BLaER1 (cell line): ENCODE results near the gene DBNL.

Experiments used
- H3K27ac ChIP-seq: shearing (Covaris generic); formaldehyde crosslinking; 2 replicates; pipeline ENCODE4 v1.8.1; 2022
- H3K27me3 ChIP-seq: shearing (Covaris generic); formaldehyde crosslinking; 2 replicates; pipeline ENCODE4 v1.8.1; 2022
- H3K36me3 ChIP-seq: shearing (Covaris generic); formaldehyde crosslinking; 2 replicates; pipeline ENCODE4 v1.8.1; 2022
- H3K4me1 ChIP-seq: shearing (Covaris generic); formaldehyde crosslinking; 2 replicates; pipeline ENCODE4 v1.8.1; 2022
- H3K4me2 ChIP-seq: shearing (Covaris generic); formaldehyde crosslinking; 2 replicates; pipeline ENCODE4 v1.8.1; 2022
- H3K4me3 ChIP-seq: shearing (Covaris generic); formaldehyde crosslinking; 2 replicates; pipeline ENCODE4 v1.8.1; 2022
- H3K9ac ChIP-seq: shearing (Covaris generic); formaldehyde crosslinking; 2 replicates; pipeline ENCODE4 v1.8.1; 2022
- H3K9me3 ChIP-seq: shearing (Covaris generic); formaldehyde crosslinking; 2 replicates; pipeline ENCODE4 v1.8.1; 2022
- H4K20me1 ChIP-seq: shearing (Covaris generic); formaldehyde crosslinking; 2 replicates; pipeline ENCODE4 v1.8.1; 2022
- Cebpa-rat ChIP-seq: shearing (Covaris generic); IDR thresholded peaks from 2 replicates; pipeline ENCODE4 v1.8.1; 2022

The DBNL gene

DNA sequence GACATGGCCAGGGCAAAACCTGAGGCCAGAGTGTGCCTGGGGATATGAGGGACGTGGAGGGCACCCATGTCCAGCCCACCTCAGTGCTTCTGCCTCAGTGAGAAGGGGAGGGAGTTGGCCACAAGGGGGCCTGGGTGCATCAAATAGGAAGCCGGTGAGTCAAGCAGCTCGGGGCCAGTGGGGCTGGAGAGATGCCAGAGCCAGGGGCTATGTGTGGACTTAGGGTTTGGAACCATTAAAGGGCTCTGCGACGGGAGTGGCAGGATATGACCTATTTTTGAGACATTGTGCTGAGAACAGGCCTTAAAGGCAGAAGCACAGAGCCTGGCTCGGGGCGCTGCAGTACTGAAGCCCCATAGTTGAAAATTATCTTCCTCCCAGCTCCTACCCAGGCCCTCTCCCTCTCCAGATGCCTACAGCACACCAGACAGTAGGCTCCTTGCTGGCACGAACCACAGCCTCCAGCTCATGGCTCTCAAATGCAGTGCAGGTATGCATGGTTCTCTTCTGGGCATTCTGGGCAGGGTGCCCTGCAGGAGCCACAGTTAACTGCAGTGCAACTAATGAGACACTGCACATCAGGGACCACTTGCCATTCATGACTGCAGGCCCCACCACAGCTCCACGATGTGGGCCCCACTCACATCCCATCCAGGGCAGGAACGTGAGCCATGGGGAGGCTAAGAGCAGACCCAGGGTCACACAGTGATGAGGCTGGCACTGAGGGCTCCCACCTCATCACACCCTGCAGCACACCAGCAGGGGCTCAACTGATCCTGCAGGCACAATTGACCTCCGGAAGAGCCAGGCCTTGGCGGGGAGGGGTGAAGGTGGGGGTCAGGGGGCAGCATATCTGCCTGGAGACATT lies 28.1 kb downstream of the DBNL start:
- H3K36me3 ChIP-seq: peaks cover 63% of the 10 kb centered on the region
- H3K4me2 ChIP-seq: peak overlapping the region; percentile 90
- peak overlapping the region; percentile 73; the same call in 1 of the 2 replicates for H3K9ac ChIP-seq
- H4K20me1 ChIP-seq: no peaks in the 10 kb centered on the region; the same call in 1 of the 2 replicates
- no peaks in the 10 kb centered on the region for H3K27me3 ChIP-seq
- no peak for TF ChIP-seq Cebpa-rat
- peak overlapping the region; percentile 81 for H3K27ac ChIP-seq
- H3K4me3 ChIP-seq: no peak overlapping the region
- peaks cover 77% of the 10 kb centered on the region for H3K4me1 ChIP-seq
- H3K9me3 ChIP-seq: no peaks in the 10 kb centered on the region

DNA sequence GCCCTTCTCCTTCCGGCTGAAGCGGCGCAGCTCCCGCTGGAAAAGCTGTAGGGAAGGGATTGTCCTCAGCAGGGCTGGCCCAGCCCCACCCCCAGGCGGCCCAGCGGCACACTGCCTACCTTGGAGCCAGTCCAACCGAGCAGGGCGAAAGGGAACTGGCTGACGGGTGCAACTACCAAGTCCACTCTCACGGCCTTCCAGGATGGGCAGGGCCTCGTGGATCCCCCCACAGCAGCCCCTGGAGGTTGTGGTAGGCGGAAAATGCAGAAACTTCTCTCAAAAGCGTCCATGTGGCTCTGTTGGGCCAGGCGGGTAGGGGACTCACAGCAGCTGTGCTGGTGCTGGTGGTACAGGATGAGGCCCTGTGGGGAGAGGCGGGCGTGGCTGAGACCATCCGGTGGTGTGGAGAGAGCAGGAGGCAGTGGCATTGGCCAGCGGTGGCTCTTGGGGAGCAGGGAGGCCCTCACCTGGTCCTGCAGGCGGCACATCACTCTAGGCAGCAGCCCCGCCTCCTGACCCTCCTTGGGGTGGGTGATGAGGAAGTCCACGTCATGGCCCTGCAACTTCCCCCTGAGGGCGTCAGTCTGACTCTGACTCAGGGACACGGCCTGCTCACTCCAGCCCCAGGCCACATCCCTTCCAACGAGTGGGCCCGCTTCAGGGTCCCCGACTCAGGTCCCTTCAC lies 29.3 kb downstream of the DBNL start:
- no peaks in the 10 kb centered on the region for H3K9me3 ChIP-seq
- H3K27ac ChIP-seq: peak overlapping the region; percentile 81
- H3K27me3 ChIP-seq: no peaks in the 10 kb centered on the region
- TF ChIP-seq Cebpa-rat: no peak
- peaks cover 8% of the 10 kb centered on the region; the same call in 1 of the 2 replicates for H4K20me1 ChIP-seq
- peaks cover 89% of the 10 kb centered on the region for H3K4me1 ChIP-seq
- H3K4me2 ChIP-seq: peak overlapping the region; percentile 90
- peaks cover 75% of the 10 kb centered on the region for H3K36me3 ChIP-seq
- H3K4me3 ChIP-seq: peak overlapping the region; percentile 55
- peak overlapping the region; percentile 73 for H3K9ac ChIP-seq

DNA sequence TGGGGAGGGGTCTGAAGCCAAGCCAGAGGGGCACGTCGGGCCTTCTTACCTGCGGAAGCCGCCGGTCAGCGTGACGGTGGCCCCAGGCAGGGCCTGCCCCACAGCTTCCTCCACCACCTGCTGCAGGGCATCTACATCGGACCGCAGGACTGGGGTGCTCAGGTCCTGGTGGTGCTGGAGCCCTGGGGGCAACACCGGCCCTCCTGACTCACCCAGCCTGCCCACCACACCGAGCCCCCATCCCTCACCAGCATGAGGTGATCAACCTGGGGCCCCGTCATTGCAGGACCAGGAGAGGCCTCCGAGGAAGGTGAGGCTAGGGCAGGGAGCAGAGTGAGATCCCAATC lies 29.8 kb downstream of the DBNL start:
- Histone ChIP-seq H3K4me2 (peak overlapping the region; percentile 90), H3K36me3 (peaks cover 80% of the 10 kb centered on the region)

DNA sequence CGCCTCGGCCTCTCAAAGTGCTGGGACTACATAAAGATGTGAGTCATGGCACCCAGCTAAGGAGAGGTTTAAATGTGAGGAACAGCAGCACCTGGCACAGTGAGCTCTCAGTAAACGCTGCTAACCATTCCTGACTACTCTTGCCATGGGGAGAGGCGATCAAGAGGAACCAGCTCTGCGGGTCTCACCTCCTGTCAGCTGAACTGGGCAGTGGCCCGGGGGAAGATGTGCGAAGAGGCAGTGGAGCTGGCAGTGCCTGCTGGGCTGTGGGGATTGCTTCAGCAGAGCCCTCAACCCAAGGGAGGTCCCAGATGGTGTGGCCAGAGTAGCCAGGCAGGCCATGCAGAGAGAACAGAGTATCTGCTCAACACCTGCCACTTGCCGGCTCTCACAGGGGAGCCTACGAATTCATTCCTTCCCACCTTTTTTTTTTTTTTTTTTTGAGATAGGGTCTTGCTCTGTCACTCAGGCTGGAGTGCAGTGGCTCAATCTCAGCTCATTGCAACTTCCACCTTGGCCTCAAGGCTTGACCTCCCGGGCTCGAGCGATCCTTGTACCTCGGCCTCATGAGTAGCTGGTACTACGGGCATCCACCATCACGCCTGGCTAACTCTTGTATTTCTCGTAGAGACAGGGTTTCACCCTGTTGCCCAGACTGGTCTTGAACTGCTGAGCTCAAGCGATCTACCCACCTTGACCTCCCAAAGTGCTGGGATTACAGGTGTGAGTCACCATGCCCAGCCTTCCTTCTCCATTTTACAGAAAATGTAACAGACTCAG lies 31.0 kb downstream of the DBNL start:
- Histone ChIP-seq H3K9ac (no peak overlapping the region), H3K4me2 (peak overlapping the region; percentile 90), H3K9me3 (no peaks in the 10 kb centered on the region), H3K4me3 (no peak overlapping the region), H4K20me1 (peaks cover 13% of the 10 kb centered on the region; the same call in 1 of the 2 replicates), H3K36me3 (peaks cover 91% of the 10 kb centered on the region), H3K4me1 (peaks cover 100% of the 10 kb centered on the region), H3K27me3 (no peaks in the 10 kb centered on the region), H3K27ac (peak overlapping the region; percentile 81; the same call in 1 of the 2 replicates)
- no peak for TF ChIP-seq Cebpa-rat

More for the DNA sequence above, 29.8 kb downstream of the DBNL start:
- Histone ChIP-seq H3K27me3 (no peaks in the 10 kb centered on the region), H3K9me3 (no peaks in the 10 kb centered on the region), H4K20me1 (peaks cover 13% of the 10 kb centered on the region; the same call in 1 of the 2 replicates), H3K4me1 (peaks cover 94% of the 10 kb centered on the region), H3K4me3 (peak overlapping the region; percentile 55), H3K27ac (peak overlapping the region; percentile 81), H3K9ac (peak overlapping the region; percentile 73)
- TF ChIP-seq Cebpa-rat: no peak

DNA sequence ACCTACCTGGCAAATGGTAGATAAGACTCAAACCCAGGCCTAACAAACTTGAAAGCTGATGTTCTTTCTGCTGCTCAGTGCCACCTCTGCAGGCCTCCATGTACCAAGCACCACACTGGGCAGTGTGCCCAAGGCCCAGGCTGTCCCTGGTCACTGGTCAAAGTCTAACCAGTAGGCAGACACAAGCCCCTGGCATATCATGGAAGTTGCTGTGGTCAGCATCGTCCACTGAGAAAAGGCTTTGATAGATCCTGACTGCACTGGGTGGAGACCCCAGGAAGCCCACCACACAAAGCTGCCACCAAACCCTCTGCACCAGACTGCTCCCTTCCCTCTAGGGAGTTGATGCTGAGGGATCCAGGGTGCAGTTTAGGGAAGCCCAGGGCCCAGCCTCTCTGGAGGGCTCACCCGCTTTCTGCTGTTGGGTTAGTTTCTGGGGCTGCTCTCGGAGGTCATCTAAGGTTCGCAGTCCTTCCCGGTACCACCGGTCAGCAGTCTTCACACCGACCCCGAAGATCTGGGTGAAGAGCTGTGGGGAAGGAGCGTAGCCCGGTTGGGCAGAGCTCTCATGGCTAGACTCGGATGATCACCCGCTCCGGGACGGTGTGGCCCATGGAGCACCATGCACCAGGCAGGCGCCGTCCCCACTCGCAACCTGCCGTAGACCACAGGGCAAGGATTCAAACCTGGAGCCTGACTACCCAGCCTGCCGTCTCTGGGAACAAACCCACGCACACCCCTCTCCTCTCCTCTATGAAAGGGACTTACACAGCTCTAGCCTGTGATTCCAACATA lies 31.8 kb downstream of the DBNL start:
- peaks cover 13% of the 10 kb centered on the region; the same call in 1 of the 2 replicates for H4K20me1 ChIP-seq
- no peak overlapping the region for H3K4me3 ChIP-seq
- no peaks in the 10 kb centered on the region for H3K9me3 ChIP-seq
- H3K27ac ChIP-seq: peak overlapping the region; percentile 96; the same call in 1 of the 2 replicates
- TF ChIP-seq Cebpa-rat: no peak
- H3K36me3 ChIP-seq: peaks cover 93% of the 10 kb centered on the region
- peak overlapping the region; percentile 90; the same call in 1 of the 2 replicates for H3K4me2 ChIP-seq
- peak overlapping the region; percentile 95; the same call in 1 of the 2 replicates for H3K9ac ChIP-seq
- no peaks in the 10 kb centered on the region for H3K27me3 ChIP-seq
- H3K4me1 ChIP-seq: peaks cover 100% of the 10 kb centered on the region

DNA sequence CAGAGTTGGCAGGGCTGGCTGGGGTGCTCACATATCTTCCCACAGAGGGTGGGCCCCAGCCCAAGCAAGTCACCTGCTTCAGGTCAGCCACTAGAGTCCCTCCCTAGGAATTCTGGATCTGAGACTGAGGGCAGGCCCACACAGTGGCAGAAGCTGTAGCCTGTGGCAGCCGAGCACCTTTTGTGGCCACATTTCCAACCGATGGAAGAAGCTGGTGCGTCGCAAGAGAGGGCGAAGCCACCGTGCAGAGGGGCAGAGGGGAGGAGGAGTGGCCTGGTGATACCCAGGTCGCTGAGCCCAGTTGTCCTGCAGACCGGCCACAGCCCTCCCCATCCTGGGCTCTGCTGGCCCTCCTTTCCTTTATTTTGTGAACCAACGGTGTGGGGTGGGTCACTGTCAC lies 32.6 kb downstream of the DBNL start:
- peaks cover 85% of the 10 kb centered on the region for H3K36me3 ChIP-seq
- TF ChIP-seq Cebpa-rat: no peak
- peak overlapping the region; percentile 95 for H3K9ac ChIP-seq
- no peaks in the 10 kb centered on the region for H3K27me3 ChIP-seq
- no peak overlapping the region for H3K4me3 ChIP-seq
- no peaks in the 10 kb centered on the region for H3K9me3 ChIP-seq
- peaks cover 13% of the 10 kb centered on the region; the same call in 1 of the 2 replicates for H4K20me1 ChIP-seq
- peak overlapping the region; percentile 80 for H3K4me2 ChIP-seq
- peaks cover 97% of the 10 kb centered on the region for H3K4me1 ChIP-seq
- peak overlapping the region; percentile 96; the same call in 1 of the 2 replicates for H3K27ac ChIP-seq

DNA sequence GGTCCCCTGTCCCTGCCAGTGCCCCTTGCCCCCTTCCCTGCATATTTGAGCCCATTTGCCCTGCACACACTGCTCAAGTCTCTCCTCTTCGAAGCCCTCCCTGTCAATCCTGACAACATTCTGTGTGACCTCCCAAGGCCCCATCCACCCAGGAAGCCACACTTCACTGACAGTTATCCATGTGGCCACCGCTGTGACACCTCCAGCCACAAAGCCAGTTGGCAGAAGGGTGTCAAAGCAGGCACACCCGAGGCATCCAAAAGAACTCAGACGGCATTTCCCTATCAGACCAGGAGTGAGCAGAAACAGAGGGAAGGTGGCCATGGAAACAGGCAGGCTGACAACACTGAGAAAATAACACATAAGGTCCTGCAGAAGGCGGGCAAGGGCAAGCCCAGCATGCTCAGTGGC lies 33.2 kb downstream of the DBNL start:
- Histone ChIP-seq H3K4me1 (peaks cover 91% of the 10 kb centered on the region), H3K4me2 (peak overlapping the region; percentile 80), H3K9me3 (no peaks in the 10 kb centered on the region), H4K20me1 (peaks cover 13% of the 10 kb centered on the region; the same call in 1 of the 2 replicates), H3K27ac (peak overlapping the region; percentile 96), H3K4me3 (no peak overlapping the region), H3K9ac (peak overlapping the region; percentile 95), H3K27me3 (no peaks in the 10 kb centered on the region), H3K36me3 (peaks cover 82% of the 10 kb centered on the region)
- no peak for TF ChIP-seq Cebpa-rat

DNA sequence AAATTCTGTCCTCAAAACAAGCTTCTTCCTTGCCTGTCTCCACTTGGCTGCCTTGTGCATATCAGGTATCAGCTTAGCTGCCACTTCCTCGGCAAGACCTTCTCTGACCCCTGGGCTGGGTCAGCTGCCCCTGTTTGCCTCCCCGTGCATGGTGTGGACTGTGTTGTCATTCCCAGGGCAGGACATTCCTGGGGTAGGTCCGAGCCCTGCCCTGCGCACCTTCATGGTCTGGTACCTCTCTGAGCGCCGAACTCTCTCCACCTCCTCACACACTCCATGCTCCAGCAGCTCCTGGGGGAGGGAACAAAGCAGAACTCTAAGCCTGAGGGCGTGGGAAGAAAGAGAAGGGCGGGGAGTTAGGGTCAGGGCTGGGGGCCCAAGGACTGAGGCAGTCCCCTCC lies 34.0 kb downstream of the DBNL start:
- H3K27me3 ChIP-seq: no peaks in the 10 kb centered on the region
- peak overlapping the region; percentile 84; the same call in 1 of the 2 replicates for H3K4me3 ChIP-seq
- TF ChIP-seq Cebpa-rat: no peak
- peak overlapping the region; percentile 95 for H3K9ac ChIP-seq
- peak overlapping the region; percentile 80 for H3K4me2 ChIP-seq
- H3K9me3 ChIP-seq: no peaks in the 10 kb centered on the region
- peak overlapping the region; percentile 96 for H3K27ac ChIP-seq
- H3K4me1 ChIP-seq: peaks cover 90% of the 10 kb centered on the region
- H3K36me3 ChIP-seq: peaks cover 73% of the 10 kb centered on the region
- peaks cover 13% of the 10 kb centered on the region; the same call in 1 of the 2 replicates for H4K20me1 ChIP-seq
